H1 (cell line): ENCODE results near the gene ASCL2.

ENCODE experiments used
- ATF3 ChIP-seq: IDR thresholded peaks from 2 replicates; pipeline ENCODE4 v1.6.1; 2011; ENCODE audit warnings: low read depth, mild to moderate bottlenecking, low read length; ENCODE audit not compliant: insufficient read depth
- CHD2 ChIP-seq: IDR thresholded peaks from 2 replicates; pipeline ENCODE4 v1.6.1; 2012; ENCODE audit warnings: low read length, improper control_type of control experiment
- CREB1 ChIP-seq: IDR thresholded peaks from 2 replicates; pipeline ENCODE4 v1.6.1; 2012; ENCODE audit warnings: inconsistent platforms
- CTCF ChIP-seq, 3 experiments: IDR thresholded peaks; 1 replicate in 2 of 3; 2 replicates in 1 of 3; pipeline versions ENCODE4 v1.5.1 to v1.6.1; 2011; ENCODE audit warnings: low read length in 3 of 3, mild to moderate bottlenecking in 3 of 3, inconsistent platforms in 2 of 3, low read depth in 1 of 3, moderate library complexity in 1 of 3; ENCODE audit not compliant: insufficient read depth in 1 of 3; ENCODE audit errors: control extremely low read depth in 1 of 3
- E2F6 ChIP-seq: IDR thresholded peaks from 2 replicates; pipeline ENCODE4 v1.6.1; 2012; ENCODE audit warnings: inconsistent platforms
- EZH2 ChIP-seq: fragments of 200-600 bp; sonication (generic); IDR thresholded peaks from 2 replicates; pipeline ENCODE4 v1.7.1; 2012; ENCODE audit warnings: low read depth, mild to moderate bottlenecking, moderate library complexity, low read length, inconsistent platforms; ENCODE audit not compliant: severe bottlenecking
- POLR2A ChIP-seq, 2 experiments: IDR thresholded peaks; 1 replicate in 1 of 2; 2 replicates in 1 of 2; pipeline ENCODE4 v1.6.1; 2011; ENCODE audit warnings: low read depth in 2 of 2, low read length in 2 of 2, mild to moderate bottlenecking in 2 of 2; ENCODE audit errors: control extremely low read depth in 1 of 2
- POLR2AphosphoS5 ChIP-seq: IDR thresholded peaks from 2 replicates; pipeline ENCODE4 v1.6.1; 2011; ENCODE audit warnings: low read depth, low read length
- SIN3A ChIP-seq, 2 experiments: IDR thresholded peaks in 1 of 2; conservative IDR thresholded peaks in 1 of 2; 2 replicates each; pipeline ENCODE4 v1.6.1; 2011 to 2012; ENCODE audit warnings: low read length in 2 of 2, improper control_type of control experiment in 1 of 2, low read depth in 1 of 2, mild to moderate bottlenecking in 1 of 2
- SRF ChIP-seq: IDR thresholded peaks from 2 replicates; pipeline ENCODE4 v1.6.1; 2011; ENCODE audit warnings: mild to moderate bottlenecking, low read depth, low read length, moderate library complexity

- no peak for TF ChIP-seq POLR2AphosphoS5
- TF ChIP-seq SIN3A (conservative IDR thresholded peaks at IDR 0.05 in 1 of 2, IDR thresholded peaks at IDR 0.05 in 1 of 2; ENCODE audit: low read depth in 1 of 2, low read length in 2 of 2) = no peak
- TF ChIP-seq ATF3 = no peak
- no peak for TF ChIP-seq EZH2
- TF ChIP-seq CTCF (IDR thresholded peaks at IDR 0.05; ENCODE audit: control extremely low read depth in 1 of 3, insufficient read depth in 1 of 3, low read depth in 1 of 3, low read length in 3 of 3) = no peak
- no peak for TF ChIP-seq E2F6
- no peak for TF ChIP-seq POLR2A (IDR thresholded peaks at IDR 0.05; ENCODE audit: control extremely low read depth in 1 of 2, low read depth in 2 of 2, low read length in 2 of 2)
- no peak for TF ChIP-seq CREB1
- TF ChIP-seq CHD2 = no peak
- no peak for TF ChIP-seq SRF
These were observed 40.6 kb downstream of the ASCL2 start for GRCh38 chr11:2229713-2230297.
